Dermis microvascular lymphatic vessel endothelial cell (primary cell): ENCODE data around the gene SLC24A3. TPM values are rescaled to one million over a fixed set of nuclear protein-coding genes. Genes with fewer than 3 reads are reported as not detected.
A peak's percentile ranks its signal among the peaks of the same experiment; 100 is the strongest.
"Not testable (repeated sequence)": the region's sequence is repeated elsewhere in the genome, so short reads cannot be mapped to it uniquely, and the experiment has no call there.

Experiments used
- DNase-seq, 2 donors: peaks; one replicate each; pipeline versions ENCODE4 v3.0.0 to v3.0.0-alpha.2; 2010; ENCODE audit warnings: low read depth in 2 of 2
- total RNA-seq: library from RNA; depleted of rRNA; stranded (reverse); fragments of >200 nt; gene quantifications from 2 replicates; pipeline ENCODE4 v1.2.1, GENCODE V29; 2014

SLC24A3 gene
- total RNA-seq, 1 donor from 2014 or later = under 0.01 TPM

DNA sequence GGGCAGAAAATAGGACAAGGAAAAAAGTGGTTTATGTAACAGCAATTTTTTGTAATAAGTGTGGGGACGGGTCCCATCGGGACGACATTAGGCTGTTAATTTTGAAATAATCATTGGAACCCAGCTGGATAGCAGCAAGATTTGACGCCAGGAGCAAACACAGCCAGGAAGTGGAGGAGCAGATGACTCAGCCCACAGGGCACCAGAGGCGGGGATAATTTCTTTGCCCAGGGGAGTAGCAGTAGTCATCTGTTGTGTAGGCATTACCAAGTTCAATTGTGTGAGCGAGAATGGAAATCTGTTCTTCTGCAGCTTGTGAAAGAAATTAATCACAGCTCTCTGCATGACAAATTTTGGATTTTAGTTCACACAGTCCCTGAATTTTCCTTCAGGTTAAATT lies 523.0 kb downstream of the SLC24A3 start:
- DNase-seq = peak; percentile 74 to 95

DNA sequence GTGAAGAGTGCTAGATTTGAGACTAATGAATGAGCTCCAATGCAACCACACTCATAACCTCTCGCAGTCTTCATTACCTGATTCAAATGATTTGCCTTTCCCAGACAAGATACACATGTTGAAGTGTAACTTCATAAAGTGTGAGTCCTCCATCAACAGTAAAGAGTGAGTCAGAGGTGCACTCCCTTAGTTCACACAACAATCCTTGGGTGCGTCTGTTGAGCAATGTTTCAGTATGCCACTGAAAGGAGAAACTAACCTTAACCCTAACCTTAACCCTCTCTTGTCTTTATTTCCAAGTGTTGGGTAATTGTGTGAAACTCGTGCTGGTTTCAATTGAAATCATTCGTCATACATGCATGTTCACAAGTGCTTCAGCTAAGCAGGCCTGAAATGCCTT lies 524.6 kb downstream of the SLC24A3 start:
- DNase-seq = peak in 1 of 2 donors; percentile 17

DNA sequence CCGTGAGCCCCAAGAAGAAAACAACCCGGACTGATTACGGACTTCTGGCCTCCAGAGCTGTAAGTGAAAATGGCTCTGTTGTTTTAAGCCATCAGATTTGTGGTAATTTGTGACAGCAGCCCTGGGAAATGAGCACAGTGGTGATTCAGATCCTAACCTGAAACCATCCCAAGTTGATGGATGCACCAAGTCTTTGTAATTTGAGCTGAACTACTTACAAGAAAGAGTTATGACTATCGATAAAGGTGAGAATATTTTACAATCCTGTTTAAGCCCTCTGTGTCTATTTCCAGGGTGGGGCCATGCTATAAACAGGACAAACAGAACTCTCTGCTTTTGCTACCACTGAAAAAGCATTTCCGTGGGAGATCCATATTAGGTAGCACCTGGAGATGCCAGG lies 526.5 kb downstream of the SLC24A3 start:
- no peak for DNase-seq

DNA sequence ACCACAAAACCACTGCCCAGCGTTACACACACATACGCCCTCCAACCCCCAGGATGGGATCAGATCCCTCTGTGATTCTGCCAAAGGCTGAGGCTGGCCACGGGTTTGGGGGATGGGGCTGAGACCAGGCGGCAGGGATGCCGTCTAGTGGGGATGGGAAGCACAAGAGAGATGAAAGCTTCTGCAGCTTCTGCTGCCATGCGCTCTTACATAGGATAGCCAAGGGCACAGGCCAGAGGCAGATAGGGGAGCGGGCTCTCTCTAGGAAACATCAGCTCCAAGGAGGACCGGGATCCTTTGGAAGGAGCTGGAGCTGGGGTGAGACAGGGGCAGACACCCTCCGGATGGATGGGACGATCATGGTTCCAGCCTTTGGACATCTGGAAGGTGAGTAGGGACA lies 526.9 kb downstream of the SLC24A3 start:
- DNase-seq = no peak

DNA sequence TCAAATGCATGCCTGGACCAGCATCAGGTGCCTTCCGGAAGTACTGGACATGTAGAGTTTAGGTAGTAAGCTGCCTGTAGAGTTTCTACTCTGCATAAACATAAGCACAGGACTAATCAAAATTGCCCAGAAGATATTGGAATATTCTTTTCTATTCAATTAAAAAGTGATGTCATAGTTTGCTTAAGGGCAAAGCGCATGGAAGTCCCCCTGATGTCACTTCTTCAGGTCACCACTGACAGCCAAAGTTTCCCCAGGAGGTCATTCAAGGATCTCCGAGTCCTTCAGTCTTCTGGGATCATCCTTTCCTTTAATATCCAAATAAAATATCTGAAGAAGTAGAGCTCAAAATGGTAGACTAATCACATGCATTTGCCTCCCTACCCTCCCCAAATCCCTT lies 528.1 kb downstream of the SLC24A3 start:
- no peak for DNase-seq

DNA sequence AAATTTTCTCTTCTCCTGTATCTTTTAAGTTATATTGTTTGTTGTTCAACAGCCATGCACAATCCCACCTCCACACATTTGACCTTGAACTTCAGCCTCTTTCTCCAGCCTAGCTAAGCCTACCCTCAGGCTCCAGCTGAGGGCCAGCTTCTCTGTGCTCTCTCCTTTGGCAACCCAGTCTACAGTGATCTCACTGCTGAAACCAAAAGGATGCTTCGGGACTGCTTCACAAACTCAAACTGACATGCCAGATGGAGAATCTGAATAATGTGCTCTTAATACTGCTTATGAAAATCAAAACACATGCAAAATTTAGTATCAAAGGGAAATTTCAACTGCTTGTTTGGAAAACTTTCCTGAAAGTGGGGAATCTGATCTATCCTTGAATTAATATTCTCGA lies 529.5 kb downstream of the SLC24A3 start:
- DNase-seq = no peak

DNA sequence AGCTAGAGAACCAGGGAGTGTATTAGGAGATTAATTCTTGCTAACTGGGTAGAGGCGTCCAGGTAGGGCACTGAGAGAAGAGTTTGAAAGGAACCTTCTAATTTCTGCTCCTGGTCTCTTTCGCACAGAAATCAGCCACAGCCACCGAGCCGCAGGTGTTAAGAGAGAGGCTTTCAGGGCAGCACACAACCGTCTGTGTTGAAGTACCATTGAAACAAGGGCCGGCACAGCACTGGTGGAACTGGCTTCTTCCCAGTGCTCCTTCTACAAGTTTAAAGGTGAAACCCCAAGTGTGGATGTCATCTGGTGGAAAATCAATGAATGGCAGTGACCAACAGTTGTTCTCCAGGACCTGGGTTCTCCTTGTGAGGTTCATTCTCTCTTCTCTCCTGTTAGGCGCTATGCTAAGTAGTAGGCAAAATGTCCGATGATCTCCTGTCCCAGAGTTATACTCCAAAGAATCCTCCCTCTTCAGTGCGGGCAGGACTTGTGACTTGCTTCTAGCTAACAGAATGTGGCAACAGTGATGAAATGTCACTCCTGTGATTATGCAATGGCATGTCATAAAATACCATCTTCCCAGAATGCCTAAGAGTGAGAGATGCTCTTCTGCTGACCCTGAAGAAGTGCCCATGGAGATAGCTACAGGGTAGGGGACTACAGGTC lies 530.7 kb downstream of the SLC24A3 start:
- DNase-seq = no peak

DNA sequence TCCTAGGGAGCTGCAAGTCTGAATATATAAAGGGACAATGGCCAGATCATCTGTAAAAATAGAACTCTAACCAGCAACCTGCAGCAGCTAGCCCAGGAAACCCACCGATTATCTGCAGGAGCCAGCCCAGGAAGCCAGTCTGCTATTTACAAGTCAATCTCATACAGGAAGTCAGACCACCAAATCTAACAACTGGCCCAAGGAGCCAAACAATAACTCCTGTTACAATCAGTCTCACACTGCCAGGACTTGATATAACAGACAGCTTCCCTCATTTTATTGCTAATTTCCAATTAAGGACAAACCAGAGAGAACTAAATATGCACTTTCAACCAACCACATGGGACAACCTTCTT lies 531.2 kb downstream of the SLC24A3 start:
- no peak for DNase-seq

DNA sequence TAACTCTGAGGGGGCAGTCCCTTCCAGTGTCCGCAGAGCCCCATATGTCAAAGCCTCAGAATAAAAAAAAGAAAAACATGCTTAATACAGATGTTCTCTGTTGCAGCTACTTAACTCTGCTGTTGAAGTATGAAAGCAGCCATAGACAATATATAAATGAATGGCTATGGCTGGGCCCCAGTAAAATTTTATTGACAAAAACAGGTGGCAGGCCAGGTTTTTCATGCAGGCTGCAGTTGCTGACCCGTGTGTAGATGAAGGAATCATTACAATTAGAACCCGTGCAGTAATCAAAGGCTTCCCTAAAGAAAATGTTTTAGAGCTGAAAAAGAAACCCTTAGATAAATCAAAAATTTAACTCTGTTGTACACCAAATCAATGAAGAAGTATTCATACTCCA lies 532.7 kb downstream of the SLC24A3 start:
- no peak for DNase-seq

DNA sequence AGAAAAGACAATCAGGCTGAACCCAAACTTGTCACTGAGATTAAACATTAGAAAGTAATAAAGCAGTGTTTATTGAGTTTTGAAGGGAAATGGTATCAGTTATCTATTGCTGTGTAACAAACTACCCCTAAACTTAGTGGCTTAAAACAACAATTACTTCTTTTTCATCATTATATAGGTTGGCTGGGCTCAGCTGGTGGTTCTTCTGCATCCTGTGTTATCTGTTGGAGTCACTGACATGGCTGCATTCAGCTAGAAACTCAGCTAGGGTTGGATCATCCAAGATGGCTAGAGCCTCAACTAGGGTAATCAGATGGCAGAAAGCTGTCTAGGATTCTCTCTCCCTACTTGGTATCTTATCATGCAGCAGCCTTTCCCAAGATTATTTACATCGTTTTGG lies 533.1 kb downstream of the SLC24A3 start:
- DNase-seq = no peak

DNA sequence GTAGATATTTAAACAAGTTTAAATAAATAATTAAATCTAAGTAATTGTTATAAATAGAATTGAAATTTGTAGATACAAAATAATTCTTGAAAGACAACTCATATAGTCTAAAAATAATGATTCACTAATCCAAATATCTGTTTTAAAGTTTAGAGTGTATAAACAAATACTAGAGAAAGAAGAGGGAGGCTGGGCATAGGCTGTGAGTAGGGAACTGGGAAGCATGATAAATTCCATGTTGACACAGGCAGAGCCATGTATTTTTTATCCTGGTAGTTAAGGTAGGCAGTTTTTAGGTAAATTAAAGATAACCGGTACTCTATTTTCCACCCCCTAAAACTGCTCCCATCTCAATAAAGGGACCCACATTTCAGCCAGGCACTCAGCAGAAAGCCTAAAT lies 534.0 kb downstream of the SLC24A3 start:
- DNase-seq = no peak

DNA sequence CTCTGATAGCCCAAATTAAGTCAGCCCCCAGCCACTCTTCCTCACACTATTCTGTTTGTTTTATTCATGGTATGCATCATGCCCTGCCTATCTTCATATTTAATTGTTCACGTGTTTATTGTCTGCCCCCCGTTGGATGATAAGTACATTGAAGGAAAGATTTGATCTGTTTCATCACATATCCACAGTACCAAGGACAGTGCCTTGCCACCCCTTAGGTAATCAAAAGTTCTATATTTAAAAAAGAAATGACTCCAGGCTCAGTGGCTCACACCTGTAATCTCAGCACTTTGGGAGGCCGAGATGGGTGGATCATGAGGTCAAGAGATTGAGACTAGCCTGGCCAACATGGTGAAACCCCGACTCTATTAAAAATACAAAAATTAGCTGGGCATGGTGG lies 535.5 kb downstream of the SLC24A3 start:
- DNase-seq = no peak

DNA sequence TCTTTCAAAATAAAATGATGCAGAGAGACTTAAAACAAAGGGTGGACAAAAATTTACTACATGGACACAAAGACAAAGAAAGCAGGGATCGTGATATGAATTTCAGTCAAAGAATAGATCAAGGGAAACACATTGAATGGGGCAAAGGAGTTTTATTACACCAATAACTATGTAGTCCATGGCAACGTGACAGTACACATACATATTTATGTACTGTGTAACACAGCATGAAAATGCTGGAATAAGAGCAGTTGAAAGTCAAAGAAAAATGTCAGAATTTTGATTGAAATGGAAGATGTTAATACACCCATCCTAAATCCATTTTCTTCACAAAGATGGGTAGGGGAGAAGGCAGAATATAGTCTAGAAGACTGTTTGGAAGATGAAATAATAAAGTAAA lies 536.2 kb downstream of the SLC24A3 start:
- DNase-seq = no peak

DNA sequence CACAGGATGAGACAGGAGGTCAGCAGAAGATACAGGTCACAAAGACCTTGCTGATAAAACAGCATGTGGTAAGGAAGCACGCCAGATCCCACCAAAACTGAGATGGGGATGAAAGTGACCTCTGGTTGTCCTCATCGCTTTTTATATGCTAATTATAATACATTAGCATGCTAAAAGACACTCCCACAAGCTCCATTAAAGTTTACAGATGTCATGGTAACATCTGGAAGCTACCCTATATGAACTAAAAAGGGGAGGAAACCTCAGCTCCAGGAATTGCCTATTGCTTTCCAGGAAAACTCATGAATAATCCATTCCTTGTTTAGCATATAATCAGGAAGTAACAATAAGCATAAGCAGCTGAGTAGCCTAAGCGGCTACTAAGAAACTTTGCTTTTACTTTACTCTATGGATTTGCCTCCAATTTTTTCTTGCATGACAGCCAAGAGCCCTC lies 537.2 kb downstream of the SLC24A3 start:
- DNase-seq = no peak

DNA sequence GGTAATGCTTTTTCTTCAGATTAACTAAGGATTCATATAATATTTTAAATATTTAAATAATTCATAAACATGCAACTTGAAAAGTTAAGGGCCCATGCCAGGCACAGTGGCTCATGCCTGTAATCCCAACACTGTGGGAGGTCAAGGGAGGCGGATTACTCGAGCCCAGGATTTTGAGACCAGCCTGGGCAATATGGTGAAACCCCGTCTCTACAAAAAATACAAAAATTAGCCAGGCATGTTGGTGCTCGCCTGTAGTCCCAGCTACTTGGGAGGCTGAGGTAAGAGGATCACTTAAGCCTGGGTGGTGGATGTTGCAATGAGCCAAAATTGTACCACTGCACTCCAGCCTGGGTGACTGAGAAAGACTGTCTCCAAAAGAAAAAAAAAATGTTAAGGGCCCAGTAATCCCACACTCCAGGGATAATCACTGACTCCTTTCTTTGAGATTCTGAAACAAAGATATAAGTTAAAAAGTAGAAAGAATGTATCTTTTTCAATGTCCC lies 537.7 kb downstream of the SLC24A3 start:
- no peak for DNase-seq

DNA sequence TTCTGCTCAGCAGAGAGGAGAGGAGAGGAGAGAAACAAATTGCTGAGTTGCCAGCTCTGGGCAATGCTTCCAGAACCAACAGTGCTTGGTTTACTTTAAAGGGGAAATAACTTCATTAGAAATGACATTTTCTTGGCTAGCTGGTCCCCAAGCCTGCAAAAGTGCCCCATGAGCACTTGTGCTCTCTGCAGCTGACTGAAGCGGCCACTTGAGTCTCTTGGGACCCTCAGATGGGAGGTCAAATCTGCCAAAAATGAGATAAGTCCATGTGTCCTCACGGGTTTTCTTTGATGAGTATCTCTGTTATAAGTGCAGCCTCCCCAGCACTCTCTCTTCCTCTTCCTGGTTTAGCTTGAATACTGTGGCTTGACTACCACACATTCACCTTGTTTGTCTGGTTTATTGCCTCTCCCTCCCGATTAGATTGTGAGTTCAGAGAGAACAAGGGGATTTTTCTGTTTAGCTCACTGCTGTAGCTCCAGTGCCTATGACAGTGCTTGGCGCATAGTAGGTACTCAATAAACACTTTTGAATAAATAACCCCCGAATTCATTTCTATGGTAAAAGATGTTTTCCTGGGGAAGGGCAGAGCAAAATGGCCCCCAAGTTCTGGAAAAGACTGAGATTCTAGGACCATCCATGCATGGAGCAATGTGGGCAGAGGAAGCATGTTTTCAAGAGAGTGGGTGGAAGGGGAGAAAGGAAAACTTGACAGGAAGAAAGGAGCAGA lies 538.6 kb downstream of the SLC24A3 start:
- DNase-seq = no peak

DNA sequence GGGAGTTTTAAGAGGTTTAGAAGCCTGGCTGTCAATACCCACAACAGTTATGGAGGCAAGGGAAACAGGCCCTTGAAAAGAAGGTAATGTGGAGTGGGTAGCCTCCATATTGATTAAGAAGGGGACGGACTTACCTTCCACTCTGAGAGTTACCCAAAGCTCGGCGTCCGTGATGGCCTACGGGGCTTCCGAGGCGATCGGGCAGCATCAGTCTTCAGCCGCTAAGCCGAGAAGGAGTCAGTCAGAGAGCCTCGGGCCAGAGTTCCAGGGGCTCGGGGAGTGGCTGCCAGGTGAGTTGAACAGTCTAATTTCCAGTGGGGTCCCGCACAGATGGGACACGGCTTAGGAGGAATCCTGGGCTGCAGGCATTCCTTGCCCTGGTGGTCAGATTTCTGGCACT lies 541.8 kb downstream of the SLC24A3 start:
- DNase-seq = not testable (repeated sequence)

DNA sequence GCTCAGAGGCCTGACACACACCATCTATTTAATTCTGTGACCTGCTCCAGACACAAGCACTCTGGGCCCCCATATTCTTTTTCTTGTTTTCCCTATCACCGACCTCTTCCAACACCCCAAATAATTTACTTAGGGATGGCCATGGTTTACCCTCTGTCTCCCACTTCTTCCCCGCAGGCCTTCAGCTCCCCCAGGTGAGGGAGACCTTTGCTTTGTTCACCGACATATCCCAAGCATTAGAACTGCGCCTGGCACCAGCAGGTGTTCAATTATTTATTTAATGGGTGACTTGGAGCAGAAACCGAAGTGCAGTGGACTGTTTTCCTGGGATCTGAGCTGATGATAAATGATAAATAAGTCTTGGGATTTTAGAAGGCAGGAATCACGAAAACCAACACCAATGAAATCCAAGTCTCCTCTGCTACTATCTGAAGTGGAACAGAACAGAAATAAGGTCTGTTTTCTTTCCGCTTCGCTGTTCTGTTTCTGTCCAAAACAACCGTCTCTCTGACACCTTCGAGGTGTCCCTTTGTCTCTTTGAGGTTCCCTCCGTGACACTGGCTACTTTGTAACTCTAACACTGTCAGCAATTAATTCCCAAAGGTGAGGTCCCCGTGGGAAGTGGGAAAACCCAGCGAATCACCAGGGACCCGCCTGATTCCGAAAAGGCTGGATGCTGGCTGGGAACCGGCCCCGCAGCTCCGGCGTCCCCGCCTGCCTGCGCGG lies 544.5 kb downstream of the SLC24A3 start:
- no peak for DNase-seq

DNA sequence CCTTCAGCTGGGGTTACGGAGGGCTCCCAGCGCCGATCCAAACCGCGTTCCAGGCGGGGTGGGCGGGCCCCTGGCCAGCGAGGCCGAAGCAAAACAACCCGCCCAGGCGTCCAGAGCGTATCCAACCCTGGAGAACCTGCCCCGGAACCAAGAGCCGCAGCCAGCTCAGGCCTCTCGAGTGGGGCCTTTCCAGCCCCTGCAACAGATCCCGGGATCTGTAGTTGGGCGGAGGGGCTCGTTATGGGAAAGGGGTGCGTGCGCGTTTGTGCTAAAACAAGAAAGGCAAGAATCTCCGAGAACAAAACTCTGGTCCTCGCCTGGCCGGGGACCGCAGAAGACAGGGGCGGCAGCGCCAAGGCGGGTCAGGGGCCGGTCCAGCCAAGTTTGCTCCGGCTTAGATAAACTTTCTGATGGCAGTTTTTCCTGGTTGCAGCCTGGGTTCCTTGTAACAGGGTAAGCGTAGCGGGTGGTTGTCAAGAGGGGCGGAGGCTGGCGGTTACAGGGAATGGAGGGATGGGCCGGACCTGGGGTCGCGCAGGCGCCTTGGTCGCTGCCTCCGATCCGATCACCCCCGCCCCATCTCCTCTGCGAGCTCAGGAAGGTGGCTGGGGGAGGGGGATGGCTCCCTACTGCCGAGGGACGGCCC lies 545.2 kb downstream of the SLC24A3 start:
- DNase-seq = peak; percentile 43 to 89

DNA sequence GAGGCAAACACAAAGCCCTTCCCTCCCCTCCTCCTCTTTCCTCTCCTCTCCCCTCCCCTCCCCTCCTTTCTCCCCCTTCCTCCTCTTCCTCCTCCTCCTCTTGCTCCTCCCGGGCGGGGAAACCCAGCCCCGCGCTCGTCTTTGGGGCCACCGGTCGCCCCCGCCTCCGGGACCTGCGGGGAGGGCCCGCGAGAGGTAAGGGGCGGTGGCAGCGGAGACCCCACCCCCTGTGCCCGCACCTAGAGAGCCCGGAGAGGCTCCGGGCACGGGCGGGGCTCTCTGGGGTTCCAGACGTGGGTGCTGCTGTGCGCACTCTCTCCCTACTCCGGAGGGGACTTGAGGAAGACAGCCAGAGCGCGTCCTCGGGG lies 545.7 kb downstream of the SLC24A3 start, which contains the start of gene RIN2:
TSS of gene RIN2 (plus strand) at position 126 of the 368 bp plus-strand sequence. CDS start 131,344 bp downstream, outside the sequence.
- no peak for DNase-seq

DNA sequence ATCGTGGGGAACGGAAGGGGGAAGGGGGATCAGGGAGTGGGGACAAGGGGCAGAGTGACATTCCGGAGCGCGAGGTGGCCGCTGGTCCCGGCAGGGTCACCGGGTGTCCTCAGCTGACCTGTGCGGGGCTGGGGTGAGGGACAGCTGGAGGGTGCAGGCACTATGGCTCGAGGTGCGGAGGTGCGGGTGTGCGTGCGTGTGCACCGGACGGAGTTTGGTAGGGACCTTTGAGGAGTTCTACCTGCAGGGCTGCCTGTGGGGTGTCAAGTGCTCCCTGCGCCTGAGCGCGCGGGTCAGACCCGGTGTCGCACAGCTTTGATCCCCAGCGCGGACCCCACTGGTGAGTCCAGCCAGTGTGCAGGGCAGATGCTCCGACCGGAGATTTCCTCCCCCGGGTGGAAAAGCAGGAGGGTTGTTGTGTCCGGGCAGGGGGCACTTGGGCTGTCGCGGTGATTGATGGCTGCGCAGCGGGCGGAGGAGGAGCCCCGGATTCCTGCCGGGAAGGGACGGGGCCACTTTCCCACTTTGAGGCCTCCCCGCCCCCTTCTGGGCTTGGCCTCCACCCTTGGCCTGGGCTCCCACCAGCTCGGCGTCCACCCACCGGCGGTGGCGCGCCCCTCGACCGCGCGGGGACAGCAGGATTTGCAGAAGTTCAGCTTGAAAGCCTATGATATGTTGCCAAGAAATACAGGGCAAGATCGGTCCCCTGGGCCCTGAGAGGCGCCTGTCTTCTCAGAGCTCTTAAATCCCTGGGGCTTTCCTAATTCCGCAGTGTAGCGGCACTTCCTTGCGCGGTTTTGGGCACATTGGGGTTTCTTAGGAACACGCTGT lies 546.3 kb downstream of the SLC24A3 start:
- DNase-seq = peak in 1 of 2 donors; percentile 29
